ENCODE results near the gene CACHD1. TPM values are rescaled to one million over a fixed set of nuclear protein-coding genes. Genes with fewer than 3 reads are reported as not detected.

Gene CACHD1
- total RNA-seq, 1 donor, result 1.4 TPM

GRCh38 chr1:64561993-64562392 is 92.1 kb downstream of the CACHD1 start:
- Histone ChIP-seq H3K27me3 (ENCODE audit: insufficient read depth, low read length) (no peaks in the 10 kb centered on the region), H3K9me3 (ENCODE audit: low read depth, low read length) (peaks cover 5% of the 10 kb centered on the region), H3K4me1 (ENCODE audit: insufficient read depth, low read length) (no peaks in the 10 kb centered on the region), H3K4me3 (ENCODE audit: low read length) (no peak overlapping the region)

- peaks cover 5% of the 10 kb centered on the region for H3K9me3 ChIP-seq (ENCODE audit: low read depth, low read length)
- no peaks in the 10 kb centered on the region for H3K4me1 ChIP-seq (ENCODE audit: insufficient read depth, low read length)
- H3K4me3 ChIP-seq (ENCODE audit: low read length), result no peak overlapping the region
- H3K27me3 ChIP-seq (ENCODE audit: insufficient read depth, low read length), result no peaks in the 10 kb centered on the region
These were observed 94.1 kb downstream of the CACHD1 start for GRCh38 chr1:64563958-64564565.

- Histone ChIP-seq H3K4me1 (ENCODE audit: insufficient read depth, low read length) (no peaks in the 10 kb centered on the region), H3K9me3 (ENCODE audit: low read depth, low read length) (peaks cover 5% of the 10 kb centered on the region), H3K4me3 (ENCODE audit: low read length) (no peak overlapping the region), H3K27me3 (ENCODE audit: insufficient read depth, low read length) (no peaks in the 10 kb centered on the region)
These were observed 95.0 kb downstream of the CACHD1 start for GRCh38 chr1:64564891-64565290.

GRCh38 chr1:64567426-64568170 is 97.7 kb downstream of the CACHD1 start:
- H3K4me3 ChIP-seq (ENCODE audit: low read length), result no peak overlapping the region
- H3K9me3 ChIP-seq (ENCODE audit: low read depth, low read length), result peaks cover 5% of the 10 kb centered on the region
- H3K4me1 ChIP-seq (ENCODE audit: insufficient read depth, low read length), result no peaks in the 10 kb centered on the region
- no peaks in the 10 kb centered on the region for H3K27me3 ChIP-seq (ENCODE audit: insufficient read depth, low read length)

GRCh38 chr1:64568171-64568450 is 98.2 kb downstream of the CACHD1 start:
- Histone ChIP-seq H3K9me3 (ENCODE audit: low read depth, low read length) (no peaks in the 10 kb centered on the region), H3K4me1 (ENCODE audit: insufficient read depth, low read length) (no peaks in the 10 kb centered on the region), H3K27me3 (ENCODE audit: insufficient read depth, low read length) (no peaks in the 10 kb centered on the region), H3K4me3 (ENCODE audit: low read length) (no peak overlapping the region)

- H3K9me3 ChIP-seq (ENCODE audit: low read depth, low read length), result no peaks in the 10 kb centered on the region
- no peaks in the 10 kb centered on the region for H3K27me3 ChIP-seq (ENCODE audit: insufficient read depth, low read length)
- H3K4me3 ChIP-seq (ENCODE audit: low read length), result no peak overlapping the region
- no peaks in the 10 kb centered on the region for H3K4me1 ChIP-seq (ENCODE audit: insufficient read depth, low read length)
These were observed 99.5 kb downstream of the CACHD1 start for GRCh38 chr1:64569411-64569810.

- Histone ChIP-seq H3K9me3 (ENCODE audit: low read depth, low read length) (no peaks in the 10 kb centered on the region), H3K27me3 (ENCODE audit: insufficient read depth, low read length) (no peaks in the 10 kb centered on the region), H3K4me3 (ENCODE audit: low read length) (no peak overlapping the region), H3K4me1 (ENCODE audit: insufficient read depth, low read length) (no peaks in the 10 kb centered on the region)
These were observed 100.4 kb downstream of the CACHD1 start for GRCh38 chr1:64570267-64570855.

GRCh38 chr1:64572222-64572900 is 102.4 kb downstream of the CACHD1 start:
- Histone ChIP-seq H3K4me3 (ENCODE audit: low read length) (no peak overlapping the region), H3K27me3 (ENCODE audit: insufficient read depth, low read length) (no peaks in the 10 kb centered on the region), H3K4me1 (ENCODE audit: insufficient read depth, low read length) (no peaks in the 10 kb centered on the region), H3K9me3 (ENCODE audit: low read depth, low read length) (no peaks in the 10 kb centered on the region)

- Histone ChIP-seq H3K27me3 (ENCODE audit: insufficient read depth, low read length) (no peaks in the 10 kb centered on the region), H3K9me3 (ENCODE audit: low read depth, low read length) (no peaks in the 10 kb centered on the region), H3K4me1 (ENCODE audit: insufficient read depth, low read length) (no peaks in the 10 kb centered on the region)
These were observed 104.4 kb downstream of the CACHD1 start for GRCh38 chr1:64574301-64574700.

GRCh38 chr1:64575881-64576676 is 106.2 kb downstream of the CACHD1 start:
- Histone ChIP-seq H3K27me3 (ENCODE audit: insufficient read depth, low read length) (no peaks in the 10 kb centered on the region), H3K4me1 (ENCODE audit: insufficient read depth, low read length) (no peaks in the 10 kb centered on the region), H3K9me3 (ENCODE audit: low read depth, low read length) (no peaks in the 10 kb centered on the region), H3K4me3 (ENCODE audit: low read length) (no peak overlapping the region)

More at GRCh38 chr1:64574301-64574700, 104.4 kb downstream of the CACHD1 start:
- no peak overlapping the region for H3K4me3 ChIP-seq (ENCODE audit: low read length)

GRCh38 chr1:64578270-64578973 is 108.5 kb downstream of the CACHD1 start:
- Histone ChIP-seq H3K4me1 (ENCODE audit: insufficient read depth, low read length) (no peaks in the 10 kb centered on the region), H3K27me3 (ENCODE audit: insufficient read depth, low read length) (no peaks in the 10 kb centered on the region), H3K4me3 (ENCODE audit: low read length) (no peak overlapping the region), H3K9me3 (ENCODE audit: low read depth, low read length) (no peaks in the 10 kb centered on the region)

- Histone ChIP-seq H3K4me1 (ENCODE audit: insufficient read depth, low read length) (no peaks in the 10 kb centered on the region), H3K4me3 (ENCODE audit: low read length) (no peak overlapping the region), H3K27me3 (ENCODE audit: insufficient read depth, low read length) (no peaks in the 10 kb centered on the region), H3K9me3 (ENCODE audit: low read depth, low read length) (no peaks in the 10 kb centered on the region)
These were observed 109.8 kb downstream of the CACHD1 start for GRCh38 chr1:64579767-64580166.

- Histone ChIP-seq H3K9me3 (ENCODE audit: low read depth, low read length) (no peaks in the 10 kb centered on the region), H3K4me1 (ENCODE audit: insufficient read depth, low read length) (no peaks in the 10 kb centered on the region), H3K27me3 (ENCODE audit: insufficient read depth, low read length) (no peaks in the 10 kb centered on the region), H3K4me3 (ENCODE audit: low read length) (no peak overlapping the region)
These were observed 111.4 kb downstream of the CACHD1 start for GRCh38 chr1:64581135-64581842.

- Histone ChIP-seq H3K27me3 (ENCODE audit: insufficient read depth, low read length) (no peaks in the 10 kb centered on the region), H3K4me3 (ENCODE audit: low read length) (no peak overlapping the region), H3K9me3 (ENCODE audit: low read depth, low read length) (no peaks in the 10 kb centered on the region), H3K4me1 (ENCODE audit: insufficient read depth, low read length) (no peaks in the 10 kb centered on the region)
These were observed 111.9 kb downstream of the CACHD1 start for GRCh38 chr1:64581843-64582185.

Data from mononuclear cell (primary cell).